Measurements from ENCODE around the gene POU4F3.

- no peak for TF ChIP-seq POLR2A (IDR thresholded peaks at IDR 0.05; ENCODE audit: low read length)
- TF ChIP-seq GATA1 (IDR thresholded peaks at IDR 0.05; ENCODE audit: low read depth, low read length): no peak
These were observed 7.2 kb upstream of the POU4F3 start for GRCh38 chr5:146331423-146331822.

Data from erythroblast (primary cell).